Measurements from ENCODE around the gene TDG.
"Not testable (repeated sequence)": the region's sequence is repeated elsewhere in the genome, so short reads cannot be mapped to it uniquely, and the experiment has no call there.

TDG gene

GRCh38 chr12:104022786-104023185 lies 57.1 kb downstream of the TDG start:
- no peak for DNase-seq (ENCODE audit: low read depth)

- no peak for DNase-seq (ENCODE audit: low read depth)
Observed at GRCh38 chr12:104023710-104024109, 58.0 kb downstream of the TDG start.

- DNase-seq (ENCODE audit: low read depth) = no peak
Observed at GRCh38 chr12:104024348-104024747, 58.7 kb downstream of the TDG start.

GRCh38 chr12:104025771-104026170 lies 60.1 kb downstream of the TDG start:
- no peak for DNase-seq (ENCODE audit: low read depth)

- no peak for DNase-seq (ENCODE audit: low read depth)
Observed at GRCh38 chr12:104026841-104027599, 61.3 kb downstream of the TDG start.

- DNase-seq (ENCODE audit: low read depth) = not testable (repeated sequence)
Observed at GRCh38 chr12:104030596-104030995, 64.9 kb downstream of the TDG start.

- DNase-seq (ENCODE audit: low read depth) = not testable (repeated sequence)
Observed at GRCh38 chr12:104036143-104036542, 70.5 kb downstream of the TDG start.
